ENCODE data around the gene CDK13.

Gene CDK13

GRCh38 chr7:40008223-40008815, 58.3 kb downstream of the CDK13 start:
- no peak for DNase-seq (ENCODE audit: low spot score)

GRCh38 chr7:40009301-40009700, 59.2 kb downstream of the CDK13 start:
- no peak for DNase-seq (ENCODE audit: low spot score)

GRCh38 chr7:40014376-40014775, 64.3 kb downstream of the CDK13 start:
- no peak for DNase-seq (ENCODE audit: low spot score)

- no peak for DNase-seq (ENCODE audit: low spot score)
Observed at GRCh38 chr7:40015790-40016296, 65.8 kb downstream of the CDK13 start.

- DNase-seq (ENCODE audit: low spot score), result no peak
Observed at GRCh38 chr7:40019558-40019957, 69.5 kb downstream of the CDK13 start.

GRCh38 chr7:40024048-40024447, 74.0 kb downstream of the CDK13 start:
- DNase-seq (ENCODE audit: low spot score), result no peak

GRCh38 chr7:40024841-40025240, 74.8 kb downstream of the CDK13 start:
- DNase-seq (ENCODE audit: low spot score), result no peak

- DNase-seq (ENCODE audit: low spot score), result no peak
Observed at GRCh38 chr7:40027545-40027944, 77.5 kb downstream of the CDK13 start.

- DNase-seq (ENCODE audit: low spot score), result no peak
Observed at GRCh38 chr7:40033826-40034225, 83.8 kb downstream of the CDK13 start.

GRCh38 chr7:40041456-40041855, 91.4 kb downstream of the CDK13 start:
- DNase-seq (ENCODE audit: low spot score), result no peak

GRCh38 chr7:40043164-40043563, 93.1 kb downstream of the CDK13 start:
- DNase-seq (ENCODE audit: low spot score), result no peak

GRCh38 chr7:40047661-40048060, 97.6 kb downstream of the CDK13 start:
- no peak for DNase-seq (ENCODE audit: low spot score)

- no peak for DNase-seq (ENCODE audit: low spot score)
Observed at GRCh38 chr7:40057292-40057691, 107.2 kb downstream of the CDK13 start.

GRCh38 chr7:40058026-40058425, 108.0 kb downstream of the CDK13 start:
- DNase-seq (ENCODE audit: low spot score), result no peak

GRCh38 chr7:40058636-40059035, 108.6 kb downstream of the CDK13 start:
- no peak for DNase-seq (ENCODE audit: low spot score)

GRCh38 chr7:40059057-40059456, 109.0 kb downstream of the CDK13 start:
- DNase-seq (ENCODE audit: low spot score), result no peak

GRCh38 chr7:40072268-40072667, 122.2 kb downstream of the CDK13 start:
- DNase-seq (ENCODE audit: low spot score), result no peak

GRCh38 chr7:40073239-40073638, 123.2 kb downstream of the CDK13 start:
- DNase-seq (ENCODE audit: low spot score), result no peak

GRCh38 chr7:40077849-40078248, 127.8 kb downstream of the CDK13 start:
- no peak for DNase-seq (ENCODE audit: low spot score)

- DNase-seq (ENCODE audit: low spot score), result no peak
Observed at GRCh38 chr7:40092182-40092581, 142.1 kb downstream of the CDK13 start.

- no peak for DNase-seq (ENCODE audit: low spot score)
Observed at GRCh38 chr7:40093631-40094350, 143.7 kb downstream of the CDK13 start.

- DNase-seq (ENCODE audit: low spot score), result no peak
Observed at GRCh38 chr7:40095230-40095629, 145.2 kb downstream of the CDK13 start.

GRCh38 chr7:40095695-40096327, 145.8 kb downstream of the CDK13 start:
- no peak for DNase-seq (ENCODE audit: low spot score)

All from iPS-NIHi11 (cell line).